Measurements from ENCODE around the gene BEND2. TPM values are rescaled to one million over a fixed set of nuclear protein-coding genes. Genes with fewer than 3 reads are reported as not detected.

Gene BEND2
- total RNA-seq, 1 donor from 2014 or later, result not detected

GRCh38 chrX:18179446-18179845 lies 41.2 kb downstream of the BEND2 start:
- no peaks in the 10 kb centered on the region for H3K27me3 ChIP-seq
- H3K4me3 ChIP-seq, result no peak overlapping the region
- H3K27ac ChIP-seq, result no peak overlapping the region
- no peaks in the 10 kb centered on the region for H3K36me3 ChIP-seq
- TF ChIP-seq CTCF (IDR thresholded peaks at IDR 0.05) (no peak), POLR2A (IDR thresholded peaks at IDR 0.05) (no peak), POLR2AphosphoS5 (IDR thresholded peaks at IDR 0.05; ENCODE audit: insufficient read depth in 1 of 2, low read depth in 1 of 2) (no peak)
- intact Hi-C loops (cut with DNase I), result no loop called here
- H3K4me1 ChIP-seq, result no peaks in the 10 kb centered on the region
- no peak for DNase-seq (ENCODE audit: extremely low spot score in 2 of 2)
- no peaks in the 10 kb centered on the region for H3K9me3 ChIP-seq

GRCh38 chrX:18174971-18175370 lies 45.7 kb downstream of the BEND2 start:
- intact Hi-C loops (cut with DNase I), result no loop called here
- H3K27me3 ChIP-seq, result no peaks in the 10 kb centered on the region
- H3K27ac ChIP-seq, result no peak overlapping the region
- no peaks in the 10 kb centered on the region for H3K4me1 ChIP-seq
- DNase-seq (ENCODE audit: extremely low spot score in 2 of 2), result no peak
- TF ChIP-seq POLR2A (IDR thresholded peaks at IDR 0.05) (no peak), POLR2AphosphoS5 (IDR thresholded peaks at IDR 0.05; ENCODE audit: insufficient read depth in 1 of 2, low read depth in 1 of 2) (no peak), CTCF (IDR thresholded peaks at IDR 0.05) (no peak)
- no peak overlapping the region for H3K4me3 ChIP-seq
- no peaks in the 10 kb centered on the region for H3K36me3 ChIP-seq
- H3K9me3 ChIP-seq, result no peaks in the 10 kb centered on the region

GRCh38 chrX:18174209-18174608 lies 46.5 kb downstream of the BEND2 start:
- Histone ChIP-seq H3K4me1 (no peaks in the 10 kb centered on the region), H3K4me3 (no peak overlapping the region), H3K27me3 (no peaks in the 10 kb centered on the region), H3K36me3 (no peaks in the 10 kb centered on the region), H3K9me3 (no peaks in the 10 kb centered on the region), H3K27ac (no peak overlapping the region)
- TF ChIP-seq CTCF (IDR thresholded peaks at IDR 0.05) (no peak), POLR2A (IDR thresholded peaks at IDR 0.05) (no peak), POLR2AphosphoS5 (IDR thresholded peaks at IDR 0.05; ENCODE audit: insufficient read depth in 1 of 2, low read depth in 1 of 2) (no peak)
- DNase-seq (ENCODE audit: extremely low spot score in 2 of 2), result no peak
- intact Hi-C loops (cut with DNase I), result no loop called here

- H3K36me3 ChIP-seq, result no peaks in the 10 kb centered on the region
- no peak for TF ChIP-seq POLR2A (IDR thresholded peaks at IDR 0.05)
- TF ChIP-seq CTCF (IDR thresholded peaks at IDR 0.05), result no peak
- no peak for TF ChIP-seq POLR2AphosphoS5 (IDR thresholded peaks at IDR 0.05; ENCODE audit: insufficient read depth in 1 of 2, low read depth in 1 of 2)
- intact Hi-C loops (cut with DNase I), result no loop called here
- H3K4me1 ChIP-seq, result no peaks in the 10 kb centered on the region
- H3K9me3 ChIP-seq, result no peaks in the 10 kb centered on the region
- no peak for DNase-seq (ENCODE audit: extremely low spot score in 2 of 2)
- H3K4me3 ChIP-seq, result no peak overlapping the region
- no peaks in the 10 kb centered on the region for H3K27me3 ChIP-seq
- H3K27ac ChIP-seq, result no peak overlapping the region
Measured at GRCh38 chrX:18173494-18174180, 47.0 kb downstream of the BEND2 start.

GRCh38 chrX:18172970-18173369 lies 47.7 kb downstream of the BEND2 start:
- no peak overlapping the region for H3K4me3 ChIP-seq
- intact Hi-C loops (cut with DNase I), result no loop called here
- H3K9me3 ChIP-seq, result no peaks in the 10 kb centered on the region
- no peaks in the 10 kb centered on the region for H3K36me3 ChIP-seq
- no peaks in the 10 kb centered on the region for H3K27me3 ChIP-seq
- no peaks in the 10 kb centered on the region for H3K4me1 ChIP-seq
- no peak for DNase-seq (ENCODE audit: extremely low spot score in 2 of 2)
- no peak overlapping the region for H3K27ac ChIP-seq
- TF ChIP-seq CTCF (IDR thresholded peaks at IDR 0.05) (no peak), POLR2AphosphoS5 (IDR thresholded peaks at IDR 0.05; ENCODE audit: insufficient read depth in 1 of 2, low read depth in 1 of 2) (no peak), POLR2A (IDR thresholded peaks at IDR 0.05) (no peak)

Measured in vagina (tissue), 2 donors.